ENCODE measurements around the gene ARSI.

The ARSI gene

DNA sequence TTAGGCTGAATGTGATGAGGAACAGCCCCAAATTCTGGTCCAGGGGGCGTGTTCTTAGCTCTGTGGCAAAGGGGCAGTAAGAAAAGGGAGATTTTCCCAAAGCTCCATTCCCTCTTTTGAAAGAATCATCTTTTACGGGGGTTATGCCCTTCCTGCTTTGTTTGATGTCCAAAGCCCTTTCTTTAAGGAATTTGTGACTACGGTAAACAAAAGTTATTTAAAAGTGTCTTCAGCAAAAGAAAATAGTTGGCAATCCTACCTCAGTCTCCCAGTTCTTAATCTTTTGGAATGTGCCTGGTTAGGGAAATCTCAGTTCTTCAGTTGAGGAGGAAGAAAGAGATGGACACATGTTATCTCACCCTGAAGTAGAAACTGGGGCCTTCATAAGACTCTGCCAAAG lies 24.4 kb upstream of the ARSI start:
- H3K27ac ChIP-seq (ENCODE audit: insufficient read depth in 1 of 2, low read depth in 1 of 2, low read length in 2 of 2, poor library complexity in 1 of 2, severe bottlenecking in 2 of 2) = no peak overlapping the region
- CTCF ChIA-PET = interaction anchor here (0.6 to 1.3 kb wide), 2 partner anchors 8 to 12 kb away, joined by 5 read pairs; no protein-coding TSS in a partner anchor
- no peak overlapping the region for H3K4me3 ChIP-seq (ENCODE audit: control insufficient read depth in 1 of 7, extremely low read depth in 1 of 7, insufficient read depth in 4 of 7, low read depth in 2 of 7, low read length in 6 of 7)
- H3K27me3 ChIP-seq (replicated peaks in 2 of 5; ENCODE audit: control insufficient read depth in 4 of 5, insufficient read depth in 5 of 5, low read length in 4 of 5) = peaks cover 0 to 5% (median 0%) of the 10 kb centered on the region in 5 experiments
- H3K4me1 ChIP-seq (ENCODE audit: control extremely low read depth in 1 of 4, control insufficient read depth in 4 of 4, insufficient read depth in 4 of 4, low read length in 3 of 4) = no peaks in the 10 kb centered on the region
- no peaks in the 10 kb centered on the region for H3K9me3 ChIP-seq (ENCODE audit: control extremely low read depth in 1 of 5, control insufficient read depth in 4 of 5, insufficient read depth in 2 of 5, low read depth in 1 of 5, low read length in 4 of 5)
- no peaks in the 10 kb centered on the region for H3K36me3 ChIP-seq (ENCODE audit: control insufficient read depth in 4 of 4, insufficient read depth in 4 of 4, low read length in 3 of 4)
- POLR2A ChIA-PET = no interaction called here
- no peak for DNase-seq
- WGBS (ENCODE audit: insufficient coverage) = 92% methylated on average over 2 of the region's 3 CpGs

DNA sequence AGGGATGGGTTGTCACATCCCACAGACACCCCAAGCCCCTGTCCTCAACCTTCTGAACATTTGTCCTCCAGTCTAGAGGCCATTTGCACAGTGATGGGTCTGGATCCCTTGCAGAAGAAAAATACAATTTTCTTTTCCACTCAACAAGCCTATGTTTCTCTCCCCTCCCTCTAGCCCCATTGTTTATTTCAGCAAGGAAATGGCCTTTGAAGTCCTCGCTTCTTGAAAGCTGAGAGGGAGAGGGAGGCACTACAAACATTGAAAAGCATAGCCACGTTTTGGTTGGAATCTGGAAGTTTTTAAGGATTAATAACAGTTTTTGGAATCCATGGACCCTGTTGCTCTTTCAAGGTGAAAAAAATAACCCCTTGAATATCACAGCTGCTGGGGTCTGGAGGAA lies 24.0 kb upstream of the ARSI start:
- no peak for DNase-seq

DNA sequence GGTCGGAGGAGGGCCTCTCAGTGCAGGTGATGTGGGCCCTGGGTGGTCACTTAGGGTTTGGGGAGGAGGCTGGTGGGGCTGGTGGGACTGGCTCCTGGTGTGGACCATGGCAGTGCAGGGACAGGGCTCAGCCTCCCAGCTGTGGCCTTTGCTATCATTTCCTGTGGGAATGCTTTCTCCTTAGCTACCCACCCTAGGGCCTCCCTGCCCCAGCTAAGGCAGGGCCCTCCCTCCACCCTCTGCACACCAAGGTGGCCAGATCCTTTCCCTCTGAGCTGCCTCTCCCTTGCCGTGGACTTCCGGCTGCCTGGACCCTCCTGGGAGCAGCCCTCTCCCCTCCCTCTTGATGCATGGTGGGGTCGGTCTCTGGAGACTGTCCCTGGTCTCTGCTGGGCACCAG lies 22.7 kb upstream of the ARSI start:
- Histone ChIP-seq H3K36me3 (ENCODE audit: control insufficient read depth in 4 of 4, insufficient read depth in 4 of 4, low read length in 3 of 4) (no peaks in the 10 kb centered on the region), H3K9me3 (ENCODE audit: control extremely low read depth in 1 of 5, control insufficient read depth in 4 of 5, insufficient read depth in 2 of 5, low read depth in 1 of 5, low read length in 4 of 5) (no peaks in the 10 kb centered on the region), H3K27me3 (replicated peaks in 2 of 5; ENCODE audit: control insufficient read depth in 4 of 5, insufficient read depth in 5 of 5, low read length in 4 of 5) (peaks cover 0 to 5% (median 0%) of the 10 kb centered on the region in 5 experiments), H3K27ac (ENCODE audit: insufficient read depth in 1 of 2, low read depth in 1 of 2, low read length in 2 of 2, poor library complexity in 1 of 2, severe bottlenecking in 2 of 2) (no peak overlapping the region), H3K4me3 (ENCODE audit: control insufficient read depth in 1 of 7, extremely low read depth in 1 of 7, insufficient read depth in 4 of 7, low read depth in 2 of 7, low read length in 6 of 7) (no peak overlapping the region), H3K4me1 (ENCODE audit: control extremely low read depth in 1 of 4, control insufficient read depth in 4 of 4, insufficient read depth in 4 of 4, low read length in 3 of 4) (no peaks in the 10 kb centered on the region)
- ChIA-PET POLR2A (interaction anchor here (0.7 kb wide), 1 partner anchor 29 kb away, joined by 3 read pairs; no protein-coding TSS in a partner anchor), CTCF (interaction anchor here (0.8 to 1.4 kb wide), 2 partner anchors 19 to 27 kb away, joined by 3 read pairs; no protein-coding TSS in a partner anchor)
- DNase-seq = no peak
- 97% methylated on average over 4 of the region's 4 CpGs for WGBS (ENCODE audit: insufficient coverage)

More for the DNA sequence above, 24.0 kb upstream of the ARSI start:
- H3K27ac ChIP-seq (ENCODE audit: insufficient read depth in 1 of 2, low read depth in 1 of 2, low read length in 2 of 2, poor library complexity in 1 of 2, severe bottlenecking in 2 of 2) = no peak overlapping the region
- ChIA-PET CTCF (interaction anchor here (1.0 kb wide), 1 partner anchor 32 kb away, joined by 5 read pairs; no protein-coding TSS in a partner anchor), POLR2A (no interaction called here)
- H3K9me3 ChIP-seq (ENCODE audit: control extremely low read depth in 1 of 5, control insufficient read depth in 4 of 5, insufficient read depth in 2 of 5, low read depth in 1 of 5, low read length in 4 of 5) = no peaks in the 10 kb centered on the region
- no peak overlapping the region for H3K4me3 ChIP-seq (ENCODE audit: control insufficient read depth in 1 of 7, extremely low read depth in 1 of 7, insufficient read depth in 4 of 7, low read depth in 2 of 7, low read length in 6 of 7)
- H3K36me3 ChIP-seq (ENCODE audit: control insufficient read depth in 4 of 4, insufficient read depth in 4 of 4, low read length in 3 of 4) = no peaks in the 10 kb centered on the region
- H3K27me3 ChIP-seq (replicated peaks in 2 of 5; ENCODE audit: control insufficient read depth in 4 of 5, insufficient read depth in 5 of 5, low read length in 4 of 5) = peaks cover 0 to 5% (median 0%) of the 10 kb centered on the region in 5 experiments
- H3K4me1 ChIP-seq (ENCODE audit: control extremely low read depth in 1 of 4, control insufficient read depth in 4 of 4, insufficient read depth in 4 of 4, low read length in 3 of 4) = no peaks in the 10 kb centered on the region
- 92% methylated on average over 2 of the region's 2 CpGs for WGBS (ENCODE audit: insufficient coverage)

DNA sequence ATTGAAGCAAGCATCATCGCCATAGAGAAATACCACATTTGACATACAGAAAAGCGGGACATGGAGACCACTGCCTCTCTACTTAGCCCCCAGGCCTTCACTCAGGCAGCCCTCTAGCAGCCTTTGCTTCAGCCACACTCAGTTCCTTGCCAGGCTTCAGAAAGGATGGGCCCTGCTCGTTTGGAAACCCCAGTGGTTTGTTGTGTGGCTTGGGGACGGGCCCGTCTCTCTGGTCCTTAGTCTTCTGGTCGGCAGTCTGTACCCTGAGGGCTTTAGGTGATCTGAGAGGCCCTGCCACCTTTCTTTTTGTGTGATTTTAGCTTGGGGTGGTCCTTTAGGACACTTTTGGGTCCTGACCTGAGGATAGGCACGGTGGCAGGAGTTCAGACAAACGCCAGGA lies 21.1 kb upstream of the ARSI start:
- Histone ChIP-seq H3K27ac (ENCODE audit: insufficient read depth in 1 of 2, low read depth in 1 of 2, low read length in 2 of 2, poor library complexity in 1 of 2, severe bottlenecking in 2 of 2) (no peak overlapping the region), H3K4me3 (ENCODE audit: control insufficient read depth in 1 of 7, extremely low read depth in 1 of 7, insufficient read depth in 4 of 7, low read depth in 2 of 7, low read length in 6 of 7) (no peak overlapping the region), H3K27me3 (replicated peaks in 2 of 5; ENCODE audit: control insufficient read depth in 4 of 5, insufficient read depth in 5 of 5, low read length in 4 of 5) (peaks cover 0 to 5% (median 0%) of the 10 kb centered on the region in 5 experiments), H3K9me3 (ENCODE audit: control extremely low read depth in 1 of 5, control insufficient read depth in 4 of 5, insufficient read depth in 2 of 5, low read depth in 1 of 5, low read length in 4 of 5) (no peaks in the 10 kb centered on the region), H3K36me3 (ENCODE audit: control insufficient read depth in 4 of 4, insufficient read depth in 4 of 4, low read length in 3 of 4) (no peaks in the 10 kb centered on the region), H3K4me1 (ENCODE audit: control extremely low read depth in 1 of 4, control insufficient read depth in 4 of 4, insufficient read depth in 4 of 4, low read length in 3 of 4) (no peaks in the 10 kb centered on the region)
- ChIA-PET CTCF (no interaction called here), POLR2A (no interaction called here)
- WGBS (ENCODE audit: insufficient coverage) = 98% methylated on average over 7 of the region's 8 CpGs
- no peak for DNase-seq

DNA sequence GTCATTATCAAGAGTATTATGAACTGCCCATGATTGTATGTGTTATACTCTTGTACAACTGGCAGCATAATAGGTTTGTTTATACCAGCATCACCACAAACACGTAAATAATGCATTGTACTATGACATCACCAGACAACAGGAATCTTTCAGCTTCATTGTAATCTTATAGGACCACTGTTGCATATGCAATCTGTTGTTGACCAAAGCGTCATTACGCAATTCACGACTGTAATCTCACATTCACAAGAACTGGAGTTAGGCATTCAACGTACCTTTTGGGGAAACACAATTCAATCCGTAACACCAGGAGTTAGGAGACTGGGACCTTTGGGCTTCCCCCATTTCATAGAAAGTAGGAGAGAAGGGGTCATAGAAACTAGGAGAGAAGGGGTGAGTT lies 20.4 kb upstream of the ARSI start:
- 95% methylated on average over 5 of the region's 6 CpGs for WGBS (ENCODE audit: insufficient coverage)
- ChIA-PET POLR2A (no interaction called here), CTCF (no interaction called here)
- H3K4me1 ChIP-seq (ENCODE audit: control extremely low read depth in 1 of 4, control insufficient read depth in 4 of 4, insufficient read depth in 4 of 4, low read length in 3 of 4) = no peaks in the 10 kb centered on the region
- no peak overlapping the region for H3K4me3 ChIP-seq (ENCODE audit: control insufficient read depth in 1 of 7, extremely low read depth in 1 of 7, insufficient read depth in 4 of 7, low read depth in 2 of 7, low read length in 6 of 7)
- H3K27ac ChIP-seq (ENCODE audit: insufficient read depth in 1 of 2, low read depth in 1 of 2, low read length in 2 of 2, poor library complexity in 1 of 2, severe bottlenecking in 2 of 2) = no peak overlapping the region
- H3K9me3 ChIP-seq (ENCODE audit: control extremely low read depth in 1 of 5, control insufficient read depth in 4 of 5, insufficient read depth in 2 of 5, low read depth in 1 of 5, low read length in 4 of 5) = no peaks in the 10 kb centered on the region
- no peaks in the 10 kb centered on the region for H3K36me3 ChIP-seq (ENCODE audit: control insufficient read depth in 4 of 4, insufficient read depth in 4 of 4, low read length in 3 of 4)
- H3K27me3 ChIP-seq (replicated peaks in 2 of 5; ENCODE audit: control insufficient read depth in 4 of 5, insufficient read depth in 5 of 5, low read length in 4 of 5) = peaks cover 0 to 3% (median 0%) of the 10 kb centered on the region in 5 experiments
- no peak for DNase-seq

DNA sequence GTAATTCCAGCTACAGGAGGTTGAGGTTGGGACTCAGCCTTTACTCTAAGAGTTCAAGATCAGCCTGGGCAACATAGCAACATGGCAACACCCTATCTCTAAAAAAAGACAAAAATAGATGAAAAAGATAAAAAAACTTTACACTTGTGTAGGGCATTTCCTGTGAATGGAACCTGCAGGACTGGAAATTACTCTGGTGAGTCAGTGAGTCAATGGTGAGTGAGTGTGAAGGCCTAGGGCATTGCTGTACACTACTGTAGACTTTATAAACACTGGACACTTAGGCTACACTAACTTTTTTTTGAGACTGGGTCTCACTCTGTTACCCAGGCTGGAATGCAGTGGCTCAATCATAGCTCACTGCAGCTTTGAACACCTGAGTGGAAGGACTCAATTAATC lies 19.5 kb upstream of the ARSI start:
- ChIA-PET POLR2A (no interaction called here), CTCF (no interaction called here)
- DNase-seq = no peak
- Histone ChIP-seq H3K4me1 (ENCODE audit: control extremely low read depth in 1 of 4, control insufficient read depth in 4 of 4, insufficient read depth in 4 of 4, low read length in 3 of 4) (no peaks in the 10 kb centered on the region), H3K27me3 (replicated peaks in 2 of 5; ENCODE audit: control insufficient read depth in 4 of 5, insufficient read depth in 5 of 5, low read length in 4 of 5) (no peaks in the 10 kb centered on the region), H3K4me3 (ENCODE audit: control insufficient read depth in 1 of 7, extremely low read depth in 1 of 7, insufficient read depth in 4 of 7, low read depth in 2 of 7, low read length in 6 of 7) (no peak overlapping the region), H3K27ac (ENCODE audit: insufficient read depth in 1 of 2, low read depth in 1 of 2, low read length in 2 of 2, poor library complexity in 1 of 2, severe bottlenecking in 2 of 2) (no peak overlapping the region), H3K9me3 (ENCODE audit: control extremely low read depth in 1 of 5, control insufficient read depth in 4 of 5, insufficient read depth in 2 of 5, low read depth in 1 of 5, low read length in 4 of 5) (no peaks in the 10 kb centered on the region), H3K36me3 (ENCODE audit: control insufficient read depth in 4 of 4, insufficient read depth in 4 of 4, low read length in 3 of 4) (no peaks in the 10 kb centered on the region)

DNA sequence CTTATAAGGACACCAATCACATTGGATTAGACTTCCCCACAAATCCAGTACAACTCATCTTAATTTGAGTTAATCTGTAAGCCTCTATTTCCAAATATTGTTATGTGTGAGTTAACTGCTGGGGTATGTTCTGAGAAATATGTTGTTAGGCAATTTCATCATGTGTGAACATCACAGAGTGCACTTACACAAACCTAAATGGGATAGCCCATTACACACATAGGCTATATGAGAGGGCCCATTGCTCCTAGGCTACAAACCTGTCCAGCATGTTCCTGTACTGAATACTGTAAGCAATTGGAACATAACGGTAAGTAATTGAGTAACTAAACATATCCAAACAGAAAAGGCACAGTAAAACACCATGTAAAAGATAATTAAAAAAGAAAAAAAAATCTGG lies 19.1 kb upstream of the ARSI start:
- POLR2A ChIA-PET = no interaction called here
- WGBS (ENCODE audit: insufficient coverage) = no CpG with 5 or more reads among the region's 1 CpG
- DNase-seq = no peak

More for the DNA sequence above, 19.1 kb upstream of the ARSI start:
- Histone ChIP-seq H3K27ac (ENCODE audit: insufficient read depth in 1 of 2, low read depth in 1 of 2, low read length in 2 of 2, poor library complexity in 1 of 2, severe bottlenecking in 2 of 2) (no peak overlapping the region), H3K27me3 (replicated peaks in 2 of 5; ENCODE audit: control insufficient read depth in 4 of 5, insufficient read depth in 5 of 5, low read length in 4 of 5) (no peaks in the 10 kb centered on the region), H3K4me3 (ENCODE audit: control insufficient read depth in 1 of 7, extremely low read depth in 1 of 7, insufficient read depth in 4 of 7, low read depth in 2 of 7, low read length in 6 of 7) (no peak overlapping the region), H3K9me3 (ENCODE audit: control extremely low read depth in 1 of 5, control insufficient read depth in 4 of 5, insufficient read depth in 2 of 5, low read depth in 1 of 5, low read length in 4 of 5) (no peaks in the 10 kb centered on the region), H3K4me1 (ENCODE audit: control extremely low read depth in 1 of 4, control insufficient read depth in 4 of 4, insufficient read depth in 4 of 4, low read length in 3 of 4) (no peaks in the 10 kb centered on the region), H3K36me3 (ENCODE audit: control insufficient read depth in 4 of 4, insufficient read depth in 4 of 4, low read length in 3 of 4) (no peaks in the 10 kb centered on the region)
- CTCF ChIA-PET = interaction anchor here (1.2 kb wide), 1 partner anchor 29 kb away, joined by 4 read pairs; no protein-coding TSS in a partner anchor

Measured in common myeloid progenitor, CD34-positive (primary cell).